Uterus (tissue), 4 donors: ENCODE data around the gene CYFIP1. TPM values are rescaled to one million over a fixed set of nuclear protein-coding genes. Genes with fewer than 3 reads are reported as not detected.
"Not testable (repeated sequence)": the region's sequence is repeated elsewhere in the genome, so short reads cannot be mapped to it uniquely, and the experiment has no call there.

ENCODE experiments used
- DNase-seq, 2 donors: peaks; one replicate each; pipeline ENCODE4 v3.0.0-alpha.2; 2019 to 2020
- H3K27ac ChIP-seq, 2 donors: fragments of 200-600 bp; sonication (generic); 1 replicate in 1 of 2; 2 replicates in 1 of 2; pipeline ENCODE4 v1.5.1; 2016 to 2018
- H3K27me3 ChIP-seq, 2 donors: fragments of 200-600 bp; sonication (generic); one replicate each; pipeline ENCODE4 v1.5.1; 2018 to 2019; ENCODE audit warnings: control low read depth in 1 of 2
- H3K36me3 ChIP-seq, 2 donors: fragments of 200-600 bp; sonication (generic); one replicate each; pipeline ENCODE4 v1.5.1; 2019; ENCODE audit warnings: control low read depth in 1 of 2
- H3K4me1 ChIP-seq, 2 donors: fragments of 200-600 bp; sonication (generic); one replicate each; pipeline ENCODE4 v1.5.1; 2018 to 2019; ENCODE audit warnings: control low read depth in 1 of 2
- H3K4me3 ChIP-seq, 2 donors: fragments of 200-600 bp; sonication (generic); 1 replicate in 1 of 2; 2 replicates in 1 of 2; pipeline ENCODE4 v1.5.1; 2018 to 2019; ENCODE audit warnings: mild to moderate bottlenecking in 1 of 2
- H3K9me3 ChIP-seq, 2 donors: fragments of 200-600 bp; sonication (generic); one replicate each; pipeline ENCODE4 v1.5.1; 2019; ENCODE audit warnings: control low read depth in 1 of 2
- CTCF ChIP-seq, 4 experiments: fragments of 200-600 bp in 2 of 4; fragments of 450-650 bp in 2 of 4; sonication (generic) in 2 of 4; IDR thresholded peaks; one replicate each; pipeline ENCODE4 v1.5.1; 2016 to 2019; ENCODE audit warnings: antibody characterized with exemption in 4 of 4, mild to moderate bottlenecking in 2 of 4, moderate library complexity in 1 of 4
- POLR2A ChIP-seq, 2 donors: fragments of 450-650 bp; IDR thresholded peaks; one replicate each; pipeline ENCODE4 v1.6.1; 2016; ENCODE audit warnings: antibody characterized with exemption in 2 of 2, mild to moderate bottlenecking in 1 of 2, moderate library complexity in 1 of 2
- intact Hi-C: fragments of 100-400 bp; cut with DNase I; formaldehyde crosslinking; loops from one replicate; pipeline ENCODE4 v1.15.1; 2023; ENCODE audit warnings: low total_unique reads
- total RNA-seq, 4 donors: library from RNA; depleted of rRNA in 3 of 4; stranded (reverse); fragments of >200 nt in 3 of 4; gene quantifications; one replicate each; pipeline versions ENCODE4 v1.1.0 to v1.2.4, GENCODE V29; 2014 to 2023
- donor health status: DM: yes; HTN: yes; CAD: no.

The CYFIP1 gene
- total RNA-seq, 4 donors from 2014 or later, result 61.5 to 145 (median 101) TPM

GRCh38 chr15:22988811-22989210 is 8.6 kb upstream of the CYFIP1 start:
- no peak for DNase-seq
- Histone ChIP-seq H3K9me3 (no peaks in the 10 kb centered on the region), H3K27ac (no peak overlapping the region), H3K4me1 (no peaks in the 10 kb centered on the region), H3K36me3 (no peaks in the 10 kb centered on the region), H3K27me3 (no peaks in the 10 kb centered on the region), H3K4me3 (no peak overlapping the region)
- TF ChIP-seq CTCF (IDR thresholded peaks at IDR 0.05), result no peak
- TF ChIP-seq POLR2A (IDR thresholded peaks at IDR 0.05), result no peak
- intact Hi-C loops, result no loop called here

GRCh38 chr15:22981931-22982330 is 1.8 kb upstream of the CYFIP1 start:
- H3K4me3 ChIP-seq, H3K27me3 ChIP-seq, intact Hi-C loops, H3K9me3 ChIP-seq, H3K4me1 ChIP-seq, DNase-seq, H3K36me3 ChIP-seq, H3K27ac ChIP-seq: not testable (repeated sequence)

- Histone ChIP-seq H3K36me3 (no peaks in the 10 kb centered on the region), H3K4me1 (no peaks in the 10 kb centered on the region), H3K4me3 (peak overlapping the region; percentile 79 to 98), H3K9me3 (no peaks in the 10 kb centered on the region), H3K27me3 (no peaks in the 10 kb centered on the region), H3K27ac (peak overlapping the region; percentile 78 to 87)
- DNase-seq, result no peak
- no peak for TF ChIP-seq CTCF (IDR thresholded peaks at IDR 0.05)
- no peak for TF ChIP-seq POLR2A (IDR thresholded peaks at IDR 0.05)
- intact Hi-C loops, result no loop called here
These were observed 1.1 kb upstream of the CYFIP1 start for GRCh38 chr15:22981051-22981840.

GRCh38 chr15:22979238-22980188 is 655 bp downstream of the CYFIP1 start:
- TF ChIP-seq CTCF (IDR thresholded peaks at IDR 0.05) (no peak), POLR2A (IDR thresholded peaks at IDR 0.05) (no peak)
- Histone ChIP-seq H3K27me3 (no peaks in the 10 kb centered on the region), H3K36me3 (no peaks in the 10 kb centered on the region), H3K27ac (peak overlapping the region; percentile 78 to 87), H3K9me3 (no peaks in the 10 kb centered on the region), H3K4me1 (no peaks in the 10 kb centered on the region), H3K4me3 (peak overlapping the region; percentile 79 to 98)
- DNase-seq, result peak; percentile 28 to 46
- intact Hi-C loops, result no loop called here

- H3K36me3 ChIP-seq, result no peaks in the 10 kb centered on the region
- H3K4me1 ChIP-seq, result no peaks in the 10 kb centered on the region
- H3K27ac ChIP-seq, result peak overlapping the region in 1 of 2 donors; percentile 78
- no peaks in the 10 kb centered on the region for H3K9me3 ChIP-seq
- peak overlapping the region; percentile 79 to 98 for H3K4me3 ChIP-seq
- H3K27me3 ChIP-seq, result no peaks in the 10 kb centered on the region
- TF ChIP-seq CTCF (IDR thresholded peaks at IDR 0.05), result no peak
- TF ChIP-seq POLR2A (IDR thresholded peaks at IDR 0.05), result no peak
- intact Hi-C loops, result no loop called here
- no peak for DNase-seq
These were observed 1.4 kb downstream of the CYFIP1 start for GRCh38 chr15:22978691-22979237.
